CD4-positive, alpha-beta T cell treated with Interleukin-6 for 4 hours (primary cell): ENCODE results near the gene ATP1B4.
A peak's percentile ranks its signal among the peaks of the same experiment; 100 is the strongest.

Experiments
- DNase-seq: peaks from one replicate; pipeline ENCODE4 v3.0.0-alpha.2; 2020; ENCODE audit warnings: mixed read lengths

Gene ATP1B4

DNA sequence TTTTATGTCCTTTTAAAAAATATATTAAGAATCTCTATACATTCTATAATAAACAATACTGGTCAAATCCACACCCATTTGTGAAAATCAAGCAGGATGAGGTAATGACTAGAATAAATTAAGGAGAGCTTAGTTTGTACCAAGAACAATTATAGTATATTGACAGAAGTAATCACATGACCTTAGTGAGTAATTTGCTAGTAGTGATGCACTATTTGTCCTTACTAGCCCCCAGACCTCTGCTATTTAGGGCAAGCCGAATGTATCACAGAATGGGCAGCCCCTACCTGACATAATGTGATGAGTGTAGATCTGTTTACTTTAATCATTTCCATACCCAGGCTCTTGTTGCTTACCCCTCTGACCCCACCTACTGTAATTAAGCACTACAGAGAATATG, 15.8 kb downstream of the ATP1B4 start:
- DNase-seq = no peak

DNA sequence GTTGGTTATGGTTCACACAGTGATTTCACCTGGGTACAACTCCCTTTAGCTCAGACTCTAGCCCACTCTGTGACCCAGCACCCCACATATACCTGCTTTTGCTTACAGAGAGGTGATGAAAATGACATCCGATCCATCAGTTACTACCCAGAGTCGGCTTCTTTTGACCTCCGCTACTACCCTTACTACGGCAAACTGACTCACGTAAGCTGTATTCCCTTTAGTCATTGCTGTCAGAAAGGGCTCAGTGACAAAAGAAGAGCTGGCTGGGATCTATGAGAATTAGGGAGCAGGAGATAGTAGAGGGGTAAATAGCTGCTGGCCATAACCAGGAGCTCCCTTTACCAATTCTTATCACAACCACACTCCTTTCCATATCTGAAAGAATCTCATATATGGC, 16.7 kb downstream of the ATP1B4 start:
- DNase-seq = no peak

DNA sequence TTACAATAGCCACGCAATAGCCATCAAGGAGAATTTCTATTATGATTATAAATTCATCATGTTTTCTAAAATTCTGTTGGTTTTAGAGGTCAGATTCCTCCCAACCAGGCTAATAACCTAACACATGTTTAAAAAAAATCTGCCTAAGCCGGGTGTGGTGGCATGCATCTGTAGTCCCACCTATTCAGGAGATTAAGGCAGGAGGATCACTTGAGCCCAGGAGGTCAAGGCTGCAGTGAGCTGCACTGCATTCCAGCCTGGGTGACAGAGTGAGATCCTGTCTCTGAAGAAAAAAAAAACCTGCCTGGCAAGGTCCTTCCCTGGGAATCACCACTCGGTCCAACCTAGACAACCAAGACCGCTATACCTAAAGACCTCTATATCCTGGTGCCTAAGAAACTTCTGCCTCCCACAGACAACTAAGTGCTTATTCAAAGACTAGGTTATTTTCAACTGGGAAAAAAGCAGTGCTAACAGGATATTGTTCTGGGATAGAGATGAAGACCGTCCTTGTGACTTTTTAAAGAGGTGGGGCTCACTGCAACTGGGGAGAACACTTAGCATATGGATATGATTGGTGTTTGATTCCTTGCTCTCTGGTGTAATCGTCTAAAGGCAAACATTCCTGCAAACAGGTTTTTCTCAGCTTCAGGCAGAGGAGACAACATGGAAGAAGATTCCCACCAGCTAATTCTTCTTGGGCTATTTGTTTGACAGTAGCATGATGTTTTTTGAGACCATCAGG, 18.2 kb downstream of the ATP1B4 start:
- DNase-seq = no peak

DNA sequence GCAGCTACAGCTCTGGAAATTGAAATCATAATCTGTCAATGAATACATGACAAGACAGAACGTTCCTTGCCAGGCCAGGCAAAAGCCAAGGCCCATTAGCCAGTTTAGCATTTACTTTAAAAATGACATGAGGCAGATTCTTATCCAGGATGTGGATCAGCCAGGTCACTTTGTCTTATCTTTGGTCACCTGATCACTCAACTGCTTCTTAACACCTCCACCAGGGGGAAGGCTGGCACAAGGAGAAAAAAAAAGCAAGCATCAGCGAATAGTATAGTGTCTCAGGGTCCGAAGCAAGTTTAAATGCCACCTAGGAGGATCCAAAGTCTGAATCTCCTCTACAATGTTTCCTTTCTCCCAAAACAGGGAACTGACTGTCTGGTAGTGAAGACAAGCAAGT, 18.8 kb downstream of the ATP1B4 start:
- DNase-seq = peak; percentile 39

DNA sequence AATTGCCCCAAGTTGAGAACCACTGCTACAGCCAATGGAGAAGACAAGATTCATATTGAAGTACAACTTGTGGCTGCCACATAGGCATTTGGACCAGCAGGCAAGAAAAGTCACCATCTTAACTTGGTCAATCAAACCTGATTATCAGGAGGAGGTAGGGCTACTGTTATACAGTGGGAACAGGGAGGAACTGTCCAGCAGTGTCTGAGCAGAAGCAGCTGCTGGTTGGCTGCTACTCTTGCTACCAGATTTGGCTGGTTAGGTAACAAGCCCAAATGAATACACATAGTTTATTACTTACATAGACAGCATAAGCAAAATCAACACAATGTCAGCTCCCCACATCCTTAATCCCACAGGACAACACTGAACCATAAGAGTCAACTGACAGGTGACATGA, 39.4 kb downstream of the ATP1B4 start:
- DNase-seq = no peak

DNA sequence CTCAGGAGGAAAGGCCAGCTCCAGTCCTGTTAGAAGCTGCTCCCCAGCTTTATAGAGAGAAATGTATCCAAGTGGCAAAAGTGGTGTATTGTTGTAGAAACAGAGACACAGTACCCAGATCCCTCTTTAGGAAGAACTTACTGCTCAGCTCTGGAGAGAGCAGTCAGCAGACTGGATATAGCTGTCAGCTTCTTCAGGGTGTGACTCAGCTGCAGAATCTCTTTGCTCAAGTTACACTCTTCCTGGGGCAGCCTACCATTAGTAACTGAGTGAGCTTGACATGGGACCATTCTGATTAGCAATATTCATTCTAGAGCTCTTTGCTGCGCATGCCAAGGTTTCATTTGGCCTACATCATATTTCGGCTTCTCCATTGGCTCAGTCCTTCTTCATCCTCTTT, 40.5 kb downstream of the ATP1B4 start:
- no peak for DNase-seq

DNA sequence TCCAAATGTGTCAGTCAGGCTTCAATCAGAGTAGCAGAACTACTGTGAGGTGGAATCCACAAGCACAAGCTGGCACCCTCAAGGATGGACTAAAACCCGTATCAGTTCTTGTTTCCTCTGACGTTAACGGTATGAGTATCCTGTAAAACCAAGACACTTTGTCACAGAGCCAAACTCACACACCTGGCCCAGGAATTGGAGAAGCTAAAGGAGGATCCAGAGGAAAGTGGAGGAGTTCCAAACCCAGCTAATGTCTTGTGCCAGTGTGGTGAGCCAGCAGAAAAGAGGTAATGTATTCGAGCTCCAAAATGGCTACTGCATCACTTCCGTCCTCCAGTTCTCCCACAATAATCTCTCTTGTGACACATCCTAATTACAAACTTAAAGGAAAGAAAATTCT, 44.7 kb downstream of the ATP1B4 start:
- no peak for DNase-seq

DNA sequence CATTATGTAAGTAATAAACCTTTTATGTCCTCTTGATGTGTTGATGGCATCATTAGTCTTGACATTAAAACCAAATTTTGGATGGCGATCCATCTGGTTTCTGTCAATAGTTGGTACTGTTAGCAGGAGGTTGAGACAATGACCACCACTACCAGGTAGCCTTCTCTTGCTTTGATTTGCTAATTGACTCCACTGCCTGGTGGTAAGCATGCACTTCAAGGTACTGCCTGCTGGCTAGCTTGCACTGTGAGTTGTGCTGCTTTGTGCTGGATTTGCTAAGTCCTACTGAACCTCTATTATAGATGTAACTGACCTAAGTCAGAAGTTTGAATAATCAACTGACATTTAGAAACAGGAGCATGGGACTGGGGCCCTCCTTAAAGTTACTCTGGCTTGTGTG, 46.3 kb downstream of the ATP1B4 start:
- no peak for DNase-seq

DNA sequence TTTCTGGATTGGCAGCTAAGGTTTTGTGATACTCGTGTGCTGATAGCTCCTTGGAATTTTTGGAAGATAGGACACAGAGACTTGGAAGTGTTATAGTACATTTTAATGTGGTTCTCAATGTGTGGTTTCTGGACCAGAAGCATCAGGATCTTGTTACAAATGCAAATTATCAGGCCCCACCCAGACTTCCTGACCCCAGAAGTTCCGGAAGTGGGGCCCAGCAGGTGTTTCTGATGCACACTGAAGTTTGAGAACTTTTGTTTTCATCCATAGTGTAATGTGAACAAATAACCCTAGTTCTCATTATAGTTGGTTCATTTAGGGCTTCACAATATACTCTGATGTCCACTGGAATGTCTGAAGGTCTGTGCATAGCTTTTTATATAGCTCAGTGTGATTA, 57.6 kb downstream of the ATP1B4 start:
- peak; percentile 42 for DNase-seq

DNA sequence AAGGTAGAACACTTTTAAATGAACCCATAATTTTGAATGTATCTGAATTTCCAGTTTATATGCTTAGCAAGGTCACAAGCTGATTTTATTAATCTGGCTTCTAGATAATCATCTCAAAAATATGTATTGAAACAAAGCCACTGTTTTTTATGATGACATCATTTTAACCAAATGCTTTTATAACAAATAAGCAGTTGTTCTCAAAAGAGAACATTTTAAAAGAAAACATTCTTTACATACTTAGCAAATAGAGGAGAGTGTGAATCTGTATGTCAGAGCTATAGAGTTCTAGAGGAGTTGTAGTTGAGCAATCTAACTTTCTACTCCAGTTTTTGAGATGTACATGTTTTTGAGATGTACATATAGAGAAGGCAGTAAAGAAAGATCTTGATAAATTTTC, 64.7 kb downstream of the ATP1B4 start:
- no peak for DNase-seq

DNA sequence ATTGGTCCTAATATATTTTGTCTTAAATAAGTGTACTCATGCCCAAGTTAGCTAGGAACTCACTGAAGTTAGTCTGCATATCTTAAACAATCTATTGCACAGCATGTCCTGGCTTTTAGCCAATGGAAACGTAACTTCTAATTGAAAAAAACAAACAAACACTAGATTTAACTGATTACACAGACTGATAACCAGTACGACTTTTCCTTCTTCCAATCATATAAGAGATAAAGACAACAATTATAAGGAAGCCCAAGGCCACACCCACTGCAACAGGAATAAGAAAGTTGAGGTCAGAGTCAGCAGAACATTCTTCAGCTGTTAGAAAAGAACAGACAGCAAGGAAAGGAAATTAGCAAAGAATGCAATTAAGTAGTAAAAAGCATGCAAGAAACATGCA, 66.4 kb downstream of the ATP1B4 start:
- no peak for DNase-seq

DNA sequence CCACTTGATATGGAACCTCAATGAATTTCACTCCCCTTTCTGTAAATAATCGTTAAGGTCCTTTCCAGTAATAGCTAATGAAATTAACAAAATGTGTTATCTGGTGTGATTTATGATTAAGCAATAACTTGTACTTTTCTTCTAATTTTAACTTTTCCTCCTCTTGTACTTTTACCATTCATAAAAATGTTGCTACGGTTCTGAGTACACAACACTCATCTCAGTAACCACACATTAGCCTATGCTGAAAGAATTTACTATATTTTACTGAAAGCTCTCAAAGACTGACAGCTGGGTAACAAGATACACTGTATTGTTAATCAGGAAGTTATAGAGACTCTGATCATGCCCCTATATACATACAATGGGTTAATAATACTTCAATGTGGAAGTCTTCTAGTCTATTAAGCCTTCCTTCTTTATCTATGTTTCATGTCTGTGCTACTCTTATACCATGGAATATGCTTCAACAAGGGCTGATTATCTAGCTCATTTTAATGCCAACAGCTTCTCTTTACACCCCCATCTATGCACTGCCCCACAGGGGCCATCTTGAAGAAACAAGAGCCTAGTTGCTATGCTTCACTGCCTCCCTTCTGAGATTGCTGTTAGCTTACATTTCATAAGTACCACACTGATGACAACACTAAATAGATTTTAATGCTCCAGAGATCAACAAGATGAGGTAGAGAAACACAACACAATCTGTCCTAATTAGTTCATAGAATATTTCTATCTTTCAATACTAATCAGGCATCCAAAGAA, 68.1 kb downstream of the ATP1B4 start:
- no peak for DNase-seq
